SU-DHL-6 (cell line): ENCODE measurements around the gene SEC14L1.

Source experiments
- CTCF ChIP-seq: fragments of 200-600 bp; sonication (generic); IDR thresholded peaks from one replicate; pipeline ENCODE4 v1.5.1; 2017; ENCODE audit warnings: antibody characterized with exemption, mild to moderate bottlenecking, low read length, moderate library complexity; ENCODE audit not compliant: insufficient read depth, poor library complexity, severe bottlenecking
- EZH2phosphoT487 ChIP-seq: fragments of 200-600 bp; sonication (generic), shearing (Covaris generic); conservative IDR thresholded peaks from 2 replicates; pipeline ENCODE4 v1.6.1; 2018; ENCODE audit warnings: mild to moderate bottlenecking, antibody characterized with exemption, low read length, moderate library complexity, mixed read lengths

- TF ChIP-seq CTCF (no peak), EZH2phosphoT487 (no peak)
These were observed 40.8 kb upstream of the SEC14L1 start for GRCh38 chr17:77099997-77100396.
